ENCODE data around the gene PDE11A.

The PDE11A gene

DNA sequence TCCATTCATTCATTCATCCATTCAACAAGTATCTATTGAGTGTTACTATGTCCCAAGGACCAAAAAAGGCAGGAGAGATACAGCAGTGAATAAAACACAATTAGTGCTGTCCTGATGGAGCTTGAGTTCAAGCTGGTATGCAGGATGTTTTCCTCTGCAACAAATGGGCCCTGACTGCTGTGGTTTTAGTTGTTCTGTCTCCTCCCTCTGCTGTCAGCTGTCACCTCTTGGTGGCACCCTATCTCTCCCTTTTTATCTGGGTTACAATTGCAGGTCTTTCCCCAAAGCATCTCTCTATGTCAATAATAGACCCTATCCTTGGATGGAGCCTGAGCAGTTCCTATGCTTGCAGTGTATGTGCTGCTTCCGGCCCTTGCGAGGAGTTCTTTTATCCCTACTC, 304.8 kb downstream of the PDE11A start:
- Histone ChIP-seq H3K9ac (ENCODE audit: low read depth, low read length) (no peak overlapping the region), H3K36me3 (ENCODE audit: insufficient read depth, low read length) (no peaks in the 10 kb centered on the region)

GRCh38 chr2:177765698-177766097, 306.9 kb downstream of the PDE11A start:
- no peak overlapping the region for H3K9ac ChIP-seq (ENCODE audit: low read depth, low read length)
- no peaks in the 10 kb centered on the region for H3K36me3 ChIP-seq (ENCODE audit: insufficient read depth, low read length)
- H3K4me3 ChIP-seq (ENCODE audit: low read length) = no peak overlapping the region
- H3K4me2 ChIP-seq (ENCODE audit: low read length) = no peak overlapping the region
- H3K9me3 ChIP-seq (replicated peaks; ENCODE audit: low read length) = no peaks in the 10 kb centered on the region
- peaks cover 5% of the 10 kb centered on the region for H3K27me3 ChIP-seq (ENCODE audit: control insufficient read depth, insufficient read depth, low read length)
- peaks cover 3% of the 10 kb centered on the region for H3K4me1 ChIP-seq (ENCODE audit: control insufficient read depth, insufficient read depth, low read length)

More for the DNA sequence above, 304.8 kb downstream of the PDE11A start:
- Histone ChIP-seq H3K9me3 (replicated peaks; ENCODE audit: low read length) (no peaks in the 10 kb centered on the region), H3K4me1 (ENCODE audit: control insufficient read depth, insufficient read depth, low read length) (peaks cover 3% of the 10 kb centered on the region), H3K27me3 (ENCODE audit: control insufficient read depth, insufficient read depth, low read length) (no peaks in the 10 kb centered on the region), H3K4me3 (ENCODE audit: low read length) (no peak overlapping the region), H3K4me2 (ENCODE audit: low read length) (no peak overlapping the region)

DNA sequence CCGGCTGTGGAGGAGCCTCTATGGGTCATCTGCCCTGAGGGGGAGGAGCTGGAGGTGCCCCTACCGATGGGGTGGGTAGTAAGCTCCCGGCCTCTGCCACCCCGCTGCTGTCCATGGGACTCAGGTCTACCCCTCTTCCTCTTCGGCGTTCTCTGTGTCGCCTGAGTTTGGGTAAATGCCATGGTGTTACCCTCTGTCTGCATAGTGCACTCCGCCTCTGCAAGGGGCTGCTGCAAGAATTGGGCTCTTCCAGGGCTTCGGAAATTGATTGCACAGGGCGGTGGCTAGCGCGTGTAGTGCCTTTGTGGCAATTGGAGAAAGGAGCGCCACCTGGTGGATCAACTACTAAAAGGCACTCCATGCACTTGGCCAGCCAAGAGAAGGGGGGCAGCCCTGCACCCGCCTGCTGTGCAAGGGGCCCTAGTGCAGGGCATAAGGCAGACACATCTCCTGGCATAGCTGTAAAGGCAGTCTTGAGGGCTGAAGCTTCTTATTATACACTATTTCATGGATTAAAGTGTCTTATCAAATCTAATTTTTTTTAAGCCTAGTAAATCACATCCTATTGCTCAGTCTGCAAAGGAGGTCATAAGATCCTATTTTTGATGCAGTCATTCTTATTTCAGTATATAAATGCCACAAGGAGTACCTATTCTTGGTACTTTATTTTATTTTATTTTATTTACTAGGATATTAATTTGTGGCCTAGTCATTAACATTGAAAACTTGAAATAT, 308.9 kb downstream of the PDE11A start:
- H3K27me3 ChIP-seq (ENCODE audit: control insufficient read depth, insufficient read depth, low read length) = peaks cover 5% of the 10 kb centered on the region
- no peak overlapping the region for H3K9ac ChIP-seq (ENCODE audit: low read depth, low read length)
- peaks cover 5% of the 10 kb centered on the region for H3K4me1 ChIP-seq (ENCODE audit: control insufficient read depth, insufficient read depth, low read length)
- no peaks in the 10 kb centered on the region for H3K36me3 ChIP-seq (ENCODE audit: insufficient read depth, low read length)
- no peak overlapping the region for H3K4me3 ChIP-seq (ENCODE audit: low read length)
- no peaks in the 10 kb centered on the region for H3K9me3 ChIP-seq (replicated peaks; ENCODE audit: low read length)
- H3K4me2 ChIP-seq (ENCODE audit: low read length) = peak overlapping the region; percentile 55

DNA sequence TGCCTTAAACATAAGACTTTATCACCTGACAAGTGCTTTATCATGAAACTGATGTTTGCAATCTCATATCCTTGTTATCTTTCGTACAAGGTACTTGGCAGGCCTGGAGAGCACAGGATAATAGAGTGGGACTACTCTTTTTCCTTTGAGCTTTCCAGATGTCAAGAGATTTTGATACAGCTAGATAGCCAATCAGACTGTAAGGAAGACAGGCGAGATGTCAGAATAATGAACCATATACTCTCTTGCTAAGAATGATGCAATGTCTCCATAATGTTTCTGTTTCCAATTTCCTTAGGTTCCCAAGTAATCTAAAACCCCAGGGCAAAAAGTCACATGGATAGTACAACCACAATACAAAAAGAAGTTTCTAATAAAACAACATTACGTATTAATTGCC, 313.1 kb downstream of the PDE11A start:
- Histone ChIP-seq H3K9ac (ENCODE audit: low read depth, low read length) (no peak overlapping the region), H3K4me2 (ENCODE audit: low read length) (no peak overlapping the region), H3K9me3 (replicated peaks; ENCODE audit: low read length) (no peaks in the 10 kb centered on the region), H3K4me1 (ENCODE audit: control insufficient read depth, insufficient read depth, low read length) (peaks cover 10% of the 10 kb centered on the region), H3K27me3 (ENCODE audit: control insufficient read depth, insufficient read depth, low read length) (peaks cover 5% of the 10 kb centered on the region), H3K36me3 (ENCODE audit: insufficient read depth, low read length) (no peaks in the 10 kb centered on the region), H3K4me3 (ENCODE audit: low read length) (no peak overlapping the region)

GRCh38 chr2:177758591-177759371, 313.8 kb downstream of the PDE11A start:
- Histone ChIP-seq H3K4me1 (ENCODE audit: control insufficient read depth, insufficient read depth, low read length) (peaks cover 10% of the 10 kb centered on the region), H3K9me3 (replicated peaks; ENCODE audit: low read length) (no peaks in the 10 kb centered on the region), H3K9ac (ENCODE audit: low read depth, low read length) (peak overlapping the region; percentile 11), H3K4me2 (ENCODE audit: low read length) (peak overlapping the region; percentile 57), H3K36me3 (ENCODE audit: insufficient read depth, low read length) (no peaks in the 10 kb centered on the region), H3K4me3 (ENCODE audit: low read length) (no peak overlapping the region), H3K27me3 (ENCODE audit: control insufficient read depth, insufficient read depth, low read length) (peaks cover 5% of the 10 kb centered on the region)

GRCh38 chr2:177756336-177756735, 316.2 kb downstream of the PDE11A start:
- no peak overlapping the region for H3K9ac ChIP-seq (ENCODE audit: low read depth, low read length)
- H3K36me3 ChIP-seq (ENCODE audit: insufficient read depth, low read length) = no peaks in the 10 kb centered on the region
- H3K4me1 ChIP-seq (ENCODE audit: control insufficient read depth, insufficient read depth, low read length) = peaks cover 6% of the 10 kb centered on the region
- H3K4me2 ChIP-seq (ENCODE audit: low read length) = no peak overlapping the region
- peaks cover 3% of the 10 kb centered on the region for H3K27me3 ChIP-seq (ENCODE audit: control insufficient read depth, insufficient read depth, low read length)
- no peak overlapping the region for H3K4me3 ChIP-seq (ENCODE audit: low read length)
- H3K9me3 ChIP-seq (replicated peaks; ENCODE audit: low read length) = no peaks in the 10 kb centered on the region

DNA sequence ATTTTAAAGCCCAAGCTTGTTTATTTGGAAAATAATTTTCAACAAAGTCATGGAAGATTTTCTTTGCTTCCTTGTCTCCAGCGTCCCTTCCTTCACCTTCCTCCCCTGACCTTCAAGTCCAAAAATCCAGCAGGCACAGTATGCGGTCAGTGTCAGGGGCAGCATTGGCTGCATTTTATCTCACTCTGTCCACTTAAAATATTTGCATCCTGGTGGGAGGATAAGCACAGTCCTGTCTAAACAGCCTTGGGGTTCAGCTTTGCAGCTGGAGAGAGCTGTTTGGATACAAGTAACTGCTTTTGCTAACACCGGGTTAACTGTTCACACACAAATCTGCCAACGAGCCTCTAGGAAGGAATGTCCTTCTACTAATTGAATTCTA, 318.1 kb downstream of the PDE11A start:
- Histone ChIP-seq H3K4me3 (ENCODE audit: low read length) (no peak overlapping the region), H3K4me1 (ENCODE audit: control insufficient read depth, insufficient read depth, low read length) (peaks cover 6% of the 10 kb centered on the region), H3K36me3 (ENCODE audit: insufficient read depth, low read length) (no peaks in the 10 kb centered on the region), H3K27me3 (ENCODE audit: control insufficient read depth, insufficient read depth, low read length) (no peaks in the 10 kb centered on the region), H3K9ac (ENCODE audit: low read depth, low read length) (no peak overlapping the region), H3K4me2 (ENCODE audit: low read length) (no peak overlapping the region), H3K9me3 (replicated peaks; ENCODE audit: low read length) (no peaks in the 10 kb centered on the region)

DNA sequence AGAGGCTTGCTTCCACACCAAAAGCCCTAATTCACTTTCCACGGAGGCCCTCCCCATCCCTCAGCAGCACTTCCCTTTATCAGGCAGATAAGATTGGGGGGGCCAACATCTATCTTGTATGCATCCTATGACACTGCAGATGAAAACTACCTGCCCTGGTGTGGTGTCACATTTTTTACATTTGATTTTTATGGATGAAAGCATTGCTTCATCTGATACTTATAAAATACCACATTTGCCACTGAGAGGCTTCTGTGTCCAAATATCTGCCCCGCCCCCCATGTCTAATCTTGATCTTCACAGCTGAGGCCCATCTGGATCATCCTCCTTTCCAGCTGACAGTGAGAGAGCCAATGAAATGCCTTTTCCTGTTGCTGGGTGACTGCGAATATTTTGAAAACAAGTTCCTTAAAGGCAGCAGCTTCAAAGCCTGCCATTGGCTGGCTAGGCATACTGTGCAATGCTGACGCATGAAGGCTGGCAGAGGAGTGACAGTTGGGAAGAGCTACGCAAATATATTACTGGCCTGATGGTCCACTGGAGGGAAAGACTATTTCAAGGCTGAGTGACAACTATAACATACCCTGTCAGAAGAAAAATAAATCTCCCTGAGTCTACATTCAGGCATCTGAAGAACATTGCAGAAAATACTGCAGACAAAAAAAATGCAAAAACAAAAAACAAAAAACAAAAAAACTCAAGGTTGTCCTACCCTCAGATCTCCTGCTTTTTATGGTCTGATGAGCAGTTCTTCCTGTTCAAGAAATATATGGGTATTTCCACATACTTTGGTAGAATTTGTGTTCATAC, 318.7 kb downstream of the PDE11A start:
- H3K4me3 ChIP-seq (ENCODE audit: low read length) = no peak overlapping the region
- H3K9me3 ChIP-seq (replicated peaks; ENCODE audit: low read length) = no peaks in the 10 kb centered on the region
- H3K4me1 ChIP-seq (ENCODE audit: control insufficient read depth, insufficient read depth, low read length) = peaks cover 6% of the 10 kb centered on the region
- H3K4me2 ChIP-seq (ENCODE audit: low read length) = no peak overlapping the region
- no peaks in the 10 kb centered on the region for H3K36me3 ChIP-seq (ENCODE audit: insufficient read depth, low read length)
- no peak overlapping the region for H3K9ac ChIP-seq (ENCODE audit: low read depth, low read length)
- H3K27me3 ChIP-seq (ENCODE audit: control insufficient read depth, insufficient read depth, low read length) = no peaks in the 10 kb centered on the region

GRCh38 chr2:177748360-177748759, 324.2 kb downstream of the PDE11A start:
- Histone ChIP-seq H3K4me3 (ENCODE audit: low read length) (no peak overlapping the region), H3K9me3 (replicated peaks; ENCODE audit: low read length) (no peaks in the 10 kb centered on the region), H3K27me3 (ENCODE audit: control insufficient read depth, insufficient read depth, low read length) (no peaks in the 10 kb centered on the region), H3K4me1 (ENCODE audit: control insufficient read depth, insufficient read depth, low read length) (no peaks in the 10 kb centered on the region), H3K36me3 (ENCODE audit: insufficient read depth, low read length) (no peaks in the 10 kb centered on the region), H3K4me2 (ENCODE audit: low read length) (no peak overlapping the region), H3K9ac (ENCODE audit: low read depth, low read length) (no peak overlapping the region)

DNA sequence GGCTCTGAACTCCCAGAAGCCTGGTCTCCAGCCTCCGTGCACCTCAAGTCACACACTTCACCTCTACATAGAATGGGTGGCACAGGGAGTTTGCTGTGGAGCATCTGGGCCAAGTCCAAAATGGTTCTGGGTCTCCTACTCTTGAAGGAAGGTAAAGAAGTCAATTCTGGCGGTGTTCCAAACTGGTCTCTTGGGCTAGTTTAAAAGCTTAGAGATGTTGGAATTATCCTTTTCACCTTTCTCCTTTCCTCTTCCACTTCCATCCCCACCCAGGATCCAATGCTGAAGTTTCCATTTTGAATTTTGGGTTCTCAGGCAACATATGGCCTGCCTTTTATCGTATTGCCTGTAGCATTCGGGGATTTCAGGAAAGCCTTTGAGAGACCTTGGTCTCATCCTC, 325.2 kb downstream of the PDE11A start:
- no peak overlapping the region for H3K4me3 ChIP-seq (ENCODE audit: low read length)
- no peaks in the 10 kb centered on the region for H3K36me3 ChIP-seq (ENCODE audit: insufficient read depth, low read length)
- H3K4me1 ChIP-seq (ENCODE audit: control insufficient read depth, insufficient read depth, low read length) = no peaks in the 10 kb centered on the region
- H3K9ac ChIP-seq (ENCODE audit: low read depth, low read length) = no peak overlapping the region
- H3K27me3 ChIP-seq (ENCODE audit: control insufficient read depth, insufficient read depth, low read length) = peaks cover 7% of the 10 kb centered on the region
- no peak overlapping the region for H3K4me2 ChIP-seq (ENCODE audit: low read length)
- no peaks in the 10 kb centered on the region for H3K9me3 ChIP-seq (replicated peaks; ENCODE audit: low read length)

GRCh38 chr2:177746358-177746757, 326.2 kb downstream of the PDE11A start:
- Histone ChIP-seq H3K9me3 (replicated peaks; ENCODE audit: low read length) (no peaks in the 10 kb centered on the region), H3K4me1 (ENCODE audit: control insufficient read depth, insufficient read depth, low read length) (no peaks in the 10 kb centered on the region), H3K27me3 (ENCODE audit: control insufficient read depth, insufficient read depth, low read length) (peaks cover 8% of the 10 kb centered on the region), H3K36me3 (ENCODE audit: insufficient read depth, low read length) (no peaks in the 10 kb centered on the region), H3K4me3 (ENCODE audit: low read length) (no peak overlapping the region), H3K9ac (ENCODE audit: low read depth, low read length) (no peak overlapping the region), H3K4me2 (ENCODE audit: low read length) (no peak overlapping the region)

Data from skeletal muscle satellite cell (primary cell).